CD4-positive, alpha-beta T cell treated with Interleukin-6 at 100 ng/mL for 8 hours (primary cell): ENCODE measurements around the gene SYNGR4.
A peak's percentile ranks its signal among the peaks of the same experiment; 100 is the strongest.
"Not testable (repeated sequence)": the region's sequence is repeated elsewhere in the genome, so short reads cannot be mapped to it uniquely, and the experiment has no call there.

ENCODE experiments used
- DNase-seq: peaks from one replicate; pipeline ENCODE4 v3.0.0-alpha.2; 2020; ENCODE audit warnings: mixed read lengths, low spot score

Gene SYNGR4, protein sequence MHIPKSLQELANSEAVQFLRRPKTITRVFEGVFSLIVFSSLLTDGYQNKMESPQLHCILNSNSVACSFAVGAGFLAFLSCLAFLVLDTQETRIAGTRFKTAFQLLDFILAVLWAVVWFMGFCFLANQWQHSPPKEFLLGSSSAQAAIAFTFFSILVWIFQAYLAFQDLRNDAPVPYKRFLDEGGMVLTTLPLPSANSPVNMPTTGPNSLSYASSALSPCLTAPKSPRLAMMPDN

DNA sequence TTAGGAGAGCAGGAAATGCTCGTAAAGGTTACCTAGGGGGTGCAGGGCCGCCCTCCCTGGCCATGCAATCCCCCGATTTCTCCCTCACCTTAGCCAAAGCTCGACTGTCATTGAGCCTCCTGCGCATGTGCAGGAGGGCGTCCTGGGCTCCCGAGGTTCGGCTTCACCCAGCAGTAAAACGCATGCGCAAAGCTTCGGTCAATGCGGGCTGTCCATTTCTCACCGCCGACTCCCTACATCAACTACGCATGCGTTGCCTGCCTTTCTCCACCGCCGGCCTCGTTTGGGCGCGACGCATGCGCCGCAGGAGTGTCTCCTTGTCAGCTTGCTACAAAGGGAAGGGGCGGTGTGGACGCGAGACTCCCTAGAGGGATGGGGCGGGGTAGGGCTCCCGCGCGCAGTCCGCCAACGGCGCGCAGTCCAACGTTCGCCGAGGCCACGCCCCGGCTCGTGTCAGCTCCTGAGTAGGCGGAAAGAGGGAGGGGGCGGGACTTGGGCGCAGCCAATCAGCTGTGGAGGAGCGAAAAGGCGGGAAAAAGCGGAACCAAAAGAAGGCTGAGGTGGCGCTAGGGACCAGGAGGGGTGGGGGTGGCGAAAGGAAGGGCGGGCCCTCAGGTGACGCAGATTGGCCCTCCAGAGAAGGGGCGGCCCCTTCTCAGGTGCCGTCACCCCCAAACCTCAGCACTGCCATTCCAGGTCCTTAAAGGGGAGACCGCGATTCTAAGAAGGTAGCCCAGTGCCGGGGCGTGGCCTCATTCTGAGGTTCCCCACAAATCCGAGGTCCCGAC lies at the start of gene SYNGR4, which contains the start of gene TMEM143:
Gene SYNGR4 (plus strand): TSS at position 558 of the 788 bp plus-strand sequence. CDS start 1,476 bp downstream, outside the sequence.
Gene TMEM143 (minus strand): TSS at position 131 of the 788 bp plus-strand sequence. CDS start 20 bp downstream, at position 111.
- DNase-seq = peak; percentile 100

DNA sequence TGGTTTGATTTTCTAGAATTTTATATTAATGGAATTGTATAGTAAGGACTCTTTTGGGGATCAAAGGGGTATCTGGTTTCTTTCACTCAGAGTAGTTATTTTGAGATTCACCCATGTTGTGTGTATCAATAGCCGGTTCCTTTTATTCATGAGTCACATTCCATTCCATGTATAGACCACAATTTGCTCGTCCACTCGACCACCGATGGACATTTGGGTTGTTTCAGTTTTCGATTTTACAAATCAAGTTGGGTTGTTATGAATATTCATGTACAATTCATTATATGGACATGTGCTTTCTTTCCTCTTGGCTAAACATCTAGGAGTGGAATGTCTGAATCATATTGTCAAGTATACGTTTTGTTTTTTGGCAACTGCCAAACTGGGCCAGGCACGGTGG lies 48.5 kb upstream of the SYNGR4 start:
- DNase-seq = no peak

DNA sequence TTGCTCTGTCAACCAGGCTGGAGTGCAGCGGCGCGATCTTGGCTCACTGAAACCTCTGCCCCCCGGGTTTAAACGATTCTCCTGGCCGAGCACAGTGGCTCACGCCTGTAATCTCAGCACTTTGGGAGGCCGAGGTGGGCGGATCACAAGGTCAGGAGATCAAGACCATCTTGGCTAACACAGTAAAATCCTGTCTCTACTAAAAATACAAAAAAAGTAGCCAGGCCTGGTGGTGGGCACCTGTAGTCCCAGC lies 46.5 kb upstream of the SYNGR4 start:
- DNase-seq = not testable (repeated sequence)

DNA sequence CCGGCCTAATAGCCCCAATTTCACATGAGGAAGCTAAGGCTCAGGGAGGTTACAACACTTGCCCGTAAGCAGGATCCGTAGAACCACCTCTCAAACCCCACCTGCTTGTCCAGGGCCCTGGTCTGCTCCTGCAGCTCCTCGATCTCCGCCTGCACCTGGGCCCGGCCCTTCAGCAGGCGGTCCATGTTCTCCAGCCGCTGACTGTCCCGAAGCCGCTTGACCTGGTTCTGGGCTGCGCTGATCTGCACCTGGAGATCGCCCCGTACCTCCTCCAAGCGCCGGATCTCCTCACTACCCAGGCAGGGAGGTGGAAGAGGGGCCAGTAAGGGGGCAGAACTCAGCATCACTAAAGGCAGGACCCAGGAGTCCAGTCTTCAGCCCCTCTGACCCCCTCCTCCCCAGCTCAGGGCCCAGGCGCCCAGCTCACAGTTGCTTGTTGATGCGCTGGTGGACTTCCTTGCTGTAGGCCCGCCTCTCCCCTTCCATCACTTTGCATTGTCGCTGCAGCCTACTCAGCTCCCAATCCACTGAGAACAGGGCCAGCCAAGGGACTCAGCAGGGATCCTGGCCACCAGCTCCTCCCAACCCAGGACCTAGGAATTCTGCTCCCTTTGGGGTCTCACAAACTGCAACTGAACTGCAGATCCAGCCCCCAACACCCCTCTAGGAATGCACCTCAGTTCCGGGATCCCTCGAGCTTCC lies 45.7 kb upstream of the SYNGR4 start:
- DNase-seq = no peak

DNA sequence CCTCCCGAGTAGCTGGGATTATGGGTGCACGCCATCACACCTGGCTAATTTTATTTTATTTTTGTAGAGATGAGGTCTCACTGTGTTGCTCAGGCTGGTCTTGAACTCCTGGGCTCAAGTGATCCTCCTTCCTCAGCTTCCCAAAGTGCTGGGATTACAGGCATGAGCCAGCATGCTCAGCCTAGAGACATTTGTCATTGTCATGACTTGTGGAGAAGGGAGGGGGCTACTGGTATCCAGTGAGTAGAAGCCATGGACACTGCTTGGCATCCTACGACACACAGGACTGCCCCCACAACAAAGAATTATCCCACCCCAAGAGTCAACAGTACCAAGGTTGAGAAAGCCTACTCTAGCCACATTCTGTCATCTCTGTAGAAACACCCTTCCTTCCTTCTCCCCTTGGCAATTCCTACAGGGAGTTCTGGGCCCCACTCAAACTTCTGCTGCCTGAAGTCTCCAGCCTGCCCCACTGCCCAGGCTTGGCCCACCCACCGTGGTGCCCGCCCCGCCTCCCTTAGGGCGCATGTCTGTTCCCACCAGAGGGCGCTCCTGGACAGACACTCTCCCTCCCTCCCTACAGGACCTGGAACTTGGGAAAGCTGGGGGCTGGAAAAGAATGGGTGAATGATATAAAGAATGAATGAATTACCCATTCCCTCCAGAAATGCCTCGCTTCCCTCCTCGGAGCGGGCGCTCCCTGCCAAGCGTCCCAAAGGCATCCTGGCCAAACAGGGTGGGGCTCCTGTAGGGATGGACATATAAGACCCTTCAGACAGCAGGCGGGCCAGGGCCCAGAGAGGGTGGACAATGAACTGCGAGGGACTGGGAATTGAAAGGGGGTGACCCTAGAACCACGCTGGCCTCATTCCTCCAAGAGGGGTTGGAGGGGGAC lies 44.3 kb upstream of the SYNGR4 start:
- peak; percentile 70 for DNase-seq

DNA sequence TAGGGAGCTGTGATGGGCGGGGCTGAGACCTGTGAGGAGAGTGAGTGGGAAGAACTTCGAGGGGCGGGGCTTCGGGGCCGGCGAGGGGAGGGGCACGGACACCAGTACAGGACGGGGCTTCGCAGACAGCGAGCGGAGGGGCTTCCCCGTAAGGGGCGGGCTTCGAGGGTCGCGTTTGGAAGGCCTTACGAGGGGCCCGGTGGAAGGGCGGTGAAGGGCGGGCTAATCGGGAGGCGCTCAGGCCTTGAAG lies 42.9 kb upstream of the SYNGR4 start:
- DNase-seq = peak; percentile 99

DNA sequence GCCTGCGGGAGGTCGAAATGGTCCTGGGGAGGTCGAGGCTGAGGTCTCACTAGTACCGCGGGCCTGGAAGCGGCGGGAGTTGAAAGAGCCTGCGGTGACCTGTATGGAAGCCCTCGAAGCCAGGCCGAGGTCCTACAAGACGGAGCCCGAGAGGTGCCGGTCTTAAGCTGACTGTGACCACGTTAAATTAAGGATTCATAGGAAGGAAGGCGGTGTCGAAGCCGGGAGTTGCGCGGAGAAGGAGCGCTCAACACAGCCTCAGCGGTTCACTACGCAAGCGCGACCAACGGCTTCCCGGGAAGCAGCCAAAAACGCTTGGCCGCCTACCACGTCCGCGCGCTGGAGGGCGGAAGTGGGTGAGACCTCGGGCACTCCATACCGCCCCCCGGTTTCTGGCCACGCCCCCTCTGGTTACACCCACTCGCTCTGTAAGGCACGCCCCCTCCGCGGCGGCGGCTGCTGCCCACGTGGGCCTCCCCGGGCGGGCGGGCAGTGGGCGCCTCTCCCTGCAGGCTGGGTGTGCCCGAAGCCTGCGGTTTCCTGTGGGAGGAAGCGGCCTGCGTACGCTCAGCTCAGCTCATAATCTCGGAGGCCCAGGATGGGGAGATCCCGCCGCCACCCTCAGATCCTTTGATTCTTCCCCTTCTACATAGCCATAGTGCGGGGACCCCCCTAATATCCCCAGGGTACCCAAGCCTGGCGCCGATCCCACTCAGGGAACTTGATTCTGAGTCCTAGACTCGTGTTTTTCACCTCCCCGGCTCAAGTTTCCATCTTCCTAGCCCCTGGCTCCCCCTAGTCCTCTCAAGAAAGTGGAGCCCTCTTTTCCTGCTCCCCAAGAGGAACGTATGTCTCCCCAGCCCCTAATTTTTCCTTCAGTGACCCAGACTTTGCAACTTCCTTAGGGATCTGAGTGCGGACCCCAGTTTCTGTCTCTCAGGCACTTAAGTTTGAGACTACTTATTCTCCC lies 42.3 kb upstream of the SYNGR4 start:
- peak; percentile 99 for DNase-seq

DNA sequence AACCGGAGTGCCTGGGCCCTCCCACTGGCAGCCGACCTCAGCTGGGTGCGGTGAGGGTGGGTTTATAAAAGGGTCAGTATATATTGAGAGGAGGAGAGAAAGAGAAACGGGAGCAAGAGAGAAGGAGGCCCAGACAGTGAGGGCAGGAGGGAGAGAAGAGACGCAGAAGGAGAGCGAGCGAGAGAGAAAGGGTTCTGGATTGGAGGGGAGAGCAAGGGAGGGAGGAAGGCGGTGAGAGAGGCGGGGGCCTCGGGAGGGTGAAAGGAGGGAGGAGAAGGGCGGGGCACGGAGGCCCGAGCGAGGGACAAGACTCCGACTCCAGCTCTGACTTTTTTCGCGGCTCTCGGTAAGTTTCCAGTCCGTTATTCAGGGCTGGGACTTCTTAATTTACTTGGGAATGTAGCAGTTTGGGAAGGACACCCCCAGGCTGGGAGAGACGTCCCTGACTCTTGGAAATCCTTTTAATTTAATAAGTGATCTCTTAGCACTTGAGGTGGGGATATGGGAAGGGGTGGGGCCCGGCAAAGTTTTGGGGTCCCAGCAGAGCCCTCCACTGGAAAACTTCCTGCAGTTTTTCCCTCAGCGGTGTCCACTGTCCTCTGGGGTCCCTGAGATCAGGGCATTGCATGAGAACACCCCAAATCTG lies 38.8 kb upstream of the SYNGR4 start, which contains the start of gene EMP3:
Gene EMP3 (plus strand): TSS at position 288 of the 646 bp plus-strand sequence. CDS start 1,293 bp downstream, outside the sequence.
- DNase-seq = peak; percentile 89

DNA sequence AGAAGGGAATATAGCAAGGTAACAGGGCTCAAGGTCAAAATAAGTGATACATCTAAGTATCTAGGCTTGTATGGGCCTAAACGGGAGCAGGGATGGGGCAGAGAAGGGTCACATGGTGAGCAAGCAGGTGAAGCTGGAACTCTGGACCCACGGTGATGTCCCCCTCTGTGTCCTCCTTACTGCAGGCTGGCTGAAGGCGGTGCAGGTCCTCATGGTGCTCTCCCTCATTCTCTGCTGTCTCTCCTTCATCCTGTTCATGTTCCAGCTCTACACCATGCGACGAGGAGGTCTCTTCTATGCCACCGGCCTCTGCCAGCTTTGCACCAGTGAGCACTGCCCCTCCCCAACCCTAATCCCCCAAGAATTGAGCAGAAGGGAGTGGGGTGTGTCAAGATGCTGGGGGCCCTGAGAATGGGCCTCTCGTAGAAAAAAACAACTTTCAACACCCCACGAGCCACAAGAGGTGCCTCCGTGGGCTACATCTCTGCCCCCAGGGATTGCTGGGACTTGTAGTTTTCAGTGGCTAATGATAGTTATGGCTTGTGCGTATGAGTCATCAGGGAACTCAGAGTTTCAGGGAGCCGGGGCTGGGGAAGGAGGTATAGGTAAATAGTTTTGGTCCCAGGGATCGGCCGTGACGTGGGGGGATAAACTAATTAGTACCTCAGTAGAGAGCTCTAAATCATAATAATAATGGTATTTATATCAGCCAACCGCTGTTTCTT lies 34.8 kb upstream of the SYNGR4 start:
- DNase-seq = peak; percentile 41

DNA sequence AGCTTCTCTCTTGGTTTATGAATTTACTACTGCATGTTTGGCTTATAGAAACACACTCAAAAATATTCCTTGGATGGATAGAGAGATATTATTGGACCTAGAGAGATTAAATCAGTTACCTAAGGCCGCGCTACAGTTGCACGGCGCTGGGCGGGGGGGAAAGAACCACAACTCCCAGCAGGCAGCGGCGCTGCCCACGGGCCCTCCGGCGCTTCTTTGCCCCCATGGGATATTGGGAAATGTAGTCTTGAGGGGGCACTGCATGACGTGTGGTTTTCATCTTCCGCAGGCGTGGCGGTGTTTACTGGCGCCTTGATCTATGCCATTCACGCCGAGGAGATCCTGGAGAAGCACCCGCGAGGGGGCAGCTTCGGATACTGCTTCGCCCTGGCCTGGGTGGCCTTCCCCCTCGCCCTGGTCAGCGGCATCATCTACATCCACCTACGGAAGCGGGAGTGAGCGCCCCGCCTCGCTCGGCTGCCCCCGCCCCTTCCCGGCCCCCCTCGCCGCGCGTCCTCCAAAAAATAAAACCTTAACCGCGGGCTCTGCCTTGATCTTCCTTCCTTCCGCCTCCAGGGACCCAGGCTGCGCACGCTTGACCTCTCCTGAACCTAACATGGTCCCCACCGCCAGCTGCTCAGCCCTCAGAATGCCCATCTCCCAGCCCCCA lies 34.0 kb upstream of the SYNGR4 start:
- DNase-seq = peak; percentile 86

DNA sequence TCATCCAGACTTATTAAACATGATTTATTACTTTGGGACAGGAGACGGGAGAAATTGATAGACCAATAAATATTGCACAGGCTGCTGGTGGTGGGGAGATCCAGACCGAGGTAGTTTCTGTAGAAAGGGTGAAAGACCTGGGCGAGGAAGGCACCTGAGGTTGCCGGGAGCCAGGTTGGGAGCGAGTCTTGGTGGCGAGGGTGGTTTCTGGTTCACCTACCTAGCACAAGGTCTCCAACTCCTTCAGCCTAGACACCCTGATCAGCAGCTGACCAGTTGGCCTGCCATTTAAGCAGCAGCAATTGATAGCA lies 31.9 kb upstream of the SYNGR4 start:
- DNase-seq = no peak

DNA sequence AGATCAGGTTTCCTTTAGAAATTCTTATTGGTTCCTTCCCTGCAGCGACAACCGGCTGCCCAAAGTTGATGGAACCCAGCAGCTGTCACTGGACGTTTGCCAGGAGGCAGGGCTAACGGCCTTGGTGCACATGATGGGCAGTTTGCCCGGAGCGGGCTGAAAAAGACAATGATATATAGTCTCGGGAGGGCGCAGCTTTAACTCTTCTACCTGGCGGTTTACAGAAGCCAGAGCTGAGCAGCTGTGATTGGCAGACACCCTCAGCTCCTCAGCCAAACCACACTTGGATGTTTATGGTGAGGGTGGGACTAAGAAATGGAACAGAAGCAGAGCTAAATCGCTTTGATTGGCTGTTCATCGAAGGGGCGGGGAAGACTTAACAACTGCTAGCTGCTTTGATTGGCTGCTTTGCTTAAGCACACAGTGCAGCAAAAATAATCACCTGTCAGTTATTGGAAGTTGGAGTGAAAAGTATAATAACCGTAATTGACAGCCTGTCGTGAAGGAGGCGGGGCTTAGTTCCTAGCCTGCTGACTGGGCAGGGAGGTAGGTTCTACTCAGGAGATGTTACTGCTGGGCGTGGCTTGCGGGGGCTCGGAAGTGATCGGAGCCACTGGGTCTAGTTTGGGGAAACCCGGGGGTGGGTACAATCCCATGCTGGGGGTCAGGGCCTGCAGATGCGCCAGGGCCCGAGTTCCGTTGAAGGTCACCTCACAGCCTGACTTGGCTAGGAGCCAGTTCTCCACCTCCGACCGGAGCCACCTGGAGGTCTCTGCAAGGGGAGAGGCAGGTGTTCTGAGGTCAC lies 31.3 kb upstream of the SYNGR4 start:
- peak; percentile 99 for DNase-seq

DNA sequence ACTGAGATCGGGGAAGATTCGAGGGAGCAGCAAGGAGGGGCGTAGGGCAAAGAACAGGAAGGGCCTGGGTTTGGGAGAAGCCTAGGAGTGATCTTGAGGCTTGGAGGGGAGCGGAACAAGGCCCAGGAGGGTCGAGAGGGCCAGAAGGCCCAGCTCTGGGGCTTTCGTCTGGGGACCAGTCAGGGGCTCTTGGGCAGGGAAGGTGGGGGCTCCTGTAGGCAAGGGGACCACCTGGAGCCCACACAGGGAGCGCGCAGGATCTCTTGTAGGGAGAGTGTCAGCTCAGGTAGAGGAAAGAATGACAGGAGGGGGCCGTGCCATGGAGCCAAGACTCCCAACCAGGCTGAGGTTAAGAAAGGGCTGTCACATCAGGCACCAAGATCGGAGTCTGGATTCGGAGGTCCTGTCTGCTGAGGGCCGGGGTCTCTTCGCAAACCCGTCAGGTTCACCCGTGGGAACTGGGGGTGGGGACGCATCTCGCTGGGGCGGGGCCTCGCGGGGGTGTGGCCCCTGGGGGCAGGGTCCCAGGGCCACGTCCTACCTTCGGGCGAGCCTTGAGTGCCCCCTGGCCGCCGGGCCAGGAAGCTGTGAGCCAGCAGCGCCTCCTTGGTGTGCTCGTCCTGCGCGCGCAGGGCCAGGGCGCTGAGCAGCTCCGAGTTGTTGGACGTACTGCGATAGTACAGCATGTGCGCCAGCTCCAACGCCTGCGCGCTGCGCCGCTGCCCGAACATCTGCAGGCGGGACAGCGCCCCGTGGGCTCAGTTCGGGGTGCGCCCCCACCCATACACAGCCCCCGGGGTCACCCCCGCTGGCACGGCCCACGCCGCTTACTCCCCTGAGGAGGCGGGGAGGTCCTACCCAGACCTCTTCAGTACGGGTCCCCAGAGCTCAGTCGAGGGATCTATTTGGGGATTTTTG lies 30.4 kb upstream of the SYNGR4 start:
- peak; percentile 96 for DNase-seq

DNA sequence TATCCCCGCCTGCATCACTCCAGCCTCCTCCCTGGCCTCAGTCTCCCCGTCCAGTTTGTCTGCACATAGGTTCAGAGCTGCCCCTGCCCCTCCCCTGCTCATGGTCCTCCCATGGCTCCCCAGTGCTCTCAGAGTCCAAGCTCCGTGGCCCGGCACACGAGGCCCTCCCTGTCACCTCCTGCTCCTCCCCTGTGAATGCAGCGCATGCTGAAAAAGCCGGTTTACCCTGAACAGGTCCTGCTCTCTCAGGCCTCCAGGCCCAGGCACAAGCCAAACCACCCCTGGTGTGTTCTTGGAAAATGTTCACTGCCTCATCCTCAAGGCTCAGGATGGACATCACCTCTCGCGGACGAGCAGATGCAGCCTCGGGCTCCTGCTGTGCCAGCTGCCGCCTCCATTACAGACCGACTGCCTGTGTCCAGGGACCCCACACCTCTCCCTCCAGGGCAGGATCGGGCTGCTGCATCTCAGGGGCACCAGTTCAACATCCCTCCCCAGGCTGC lies 25.9 kb upstream of the SYNGR4 start:
- no peak for DNase-seq

DNA sequence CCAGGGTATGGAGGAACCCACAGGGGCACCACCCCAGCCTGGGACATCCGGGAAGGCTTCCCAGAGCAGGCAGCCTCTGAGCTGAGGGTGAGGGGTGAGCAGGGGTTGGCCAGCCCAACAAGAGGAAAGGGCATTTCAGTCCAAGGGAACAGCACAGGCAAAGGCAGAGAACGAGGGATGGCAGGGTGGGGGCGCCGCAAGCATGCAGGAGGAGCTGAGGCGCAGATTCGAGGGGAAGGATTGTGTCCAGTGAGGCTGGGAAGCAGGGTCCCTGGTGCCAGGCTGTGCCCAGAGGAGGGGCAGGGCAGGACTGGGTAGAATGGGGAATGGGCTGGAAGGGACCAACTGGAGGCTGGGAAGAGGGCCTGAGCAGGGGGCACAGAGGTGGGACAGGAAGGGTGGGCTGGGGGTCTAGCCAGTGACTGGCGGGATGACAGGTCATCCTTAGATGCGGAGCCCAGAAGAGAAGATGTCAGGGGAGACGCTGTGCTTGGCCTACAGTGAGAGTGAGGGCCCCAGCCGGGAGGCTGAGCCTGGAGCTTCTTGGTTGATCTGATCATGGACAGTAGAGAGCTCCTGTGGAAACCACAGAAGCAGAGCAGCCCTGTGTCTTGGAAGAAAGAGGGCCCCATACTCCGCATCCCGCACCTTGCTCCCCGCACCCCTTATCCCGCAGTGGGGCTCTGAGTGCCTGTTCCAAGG lies 25.2 kb upstream of the SYNGR4 start:
- DNase-seq = no peak

DNA sequence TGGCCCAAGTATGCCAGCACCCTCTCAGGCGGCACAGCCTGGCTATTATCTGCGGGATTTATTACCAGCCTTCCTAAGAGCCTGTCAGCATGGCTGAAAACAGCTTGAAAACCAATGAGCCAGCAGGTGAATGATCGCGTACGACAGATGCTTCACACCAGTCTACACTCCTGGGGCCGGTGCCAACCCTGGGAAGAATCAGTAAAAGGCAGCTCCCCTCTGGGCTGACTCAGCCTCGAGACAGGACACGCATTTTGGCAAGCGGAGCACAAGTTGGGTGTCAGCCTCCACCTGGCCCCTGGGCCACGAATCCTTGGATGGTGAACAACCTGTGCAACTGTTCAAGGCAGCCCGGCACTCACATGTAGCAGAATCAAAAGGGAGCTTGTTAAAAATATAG lies 23.2 kb upstream of the SYNGR4 start:
- no peak for DNase-seq
